ENCODE measurements around the gene PALM2AKAP2. TPM values are rescaled to one million over a fixed set of nuclear protein-coding genes. Genes with fewer than 3 reads are reported as not detected.

Gene PALM2AKAP2
- total and polyA plus RNA-seq, 10 of the 15 experiments (the other 5 are each of a cell fraction or from before 2014, with no cell fraction given): 0.01 TPM; not detected in 9

DNA sequence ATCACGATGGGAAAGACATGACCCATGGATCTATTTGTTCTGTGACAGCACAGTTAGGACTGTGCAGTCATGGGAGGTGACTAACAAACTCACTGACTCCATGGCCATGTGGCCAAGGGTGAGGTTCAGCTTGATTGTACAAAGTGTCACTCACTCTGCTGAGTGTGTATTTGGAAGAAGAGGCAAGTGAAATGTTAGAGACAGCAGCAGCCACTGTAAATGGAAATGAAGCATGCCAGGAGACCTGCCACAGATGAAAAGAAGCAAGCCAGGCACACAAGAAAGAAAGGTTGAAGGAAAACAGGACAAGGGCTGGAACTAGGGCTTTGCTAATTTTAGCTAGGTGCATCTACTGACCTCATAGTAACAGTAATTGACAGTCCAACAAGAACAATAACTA is 42.7 kb upstream of the PALM2AKAP2 start:
- CTCF ChIA-PET: no interaction called here
- SMC1A ChIA-PET (ENCODE audit: uncharacterized antibody, unreplicated experiment): no interaction called here
- Histone ChIP-seq H3K79me2 (ENCODE audit: control insufficient read depth, insufficient read depth, low read length) (no peaks in the 10 kb centered on the region), H3K4me3 (no peak overlapping the region), H3K36me3 (ENCODE audit: control insufficient read depth in 2 of 2, insufficient read depth in 2 of 2, low read length in 1 of 2) (no peaks in the 10 kb centered on the region), H3K9ac (ENCODE audit: control insufficient read depth, insufficient read depth, low read length) (no peak overlapping the region), H3K9me3 (replicated peaks; ENCODE audit: control insufficient read depth, insufficient read depth, low read length) (no peaks in the 10 kb centered on the region), H2AFZ (ENCODE audit: control insufficient read depth, low read depth, low read length) (no peak overlapping the region), H3K27ac (ENCODE audit: control insufficient read depth, insufficient read depth) (no peak overlapping the region), H3K4me1 (ENCODE audit: control insufficient read depth, insufficient read depth, low read length) (no peaks in the 10 kb centered on the region), H3K4me2 (ENCODE audit: control insufficient read depth, insufficient read depth) (no peak overlapping the region), H4K20me1 (ENCODE audit: control insufficient read depth, insufficient read depth) (no peaks in the 10 kb centered on the region), H3K27me3 (replicated peaks in 1 of 2; ENCODE audit: control insufficient read depth in 2 of 2, insufficient read depth in 2 of 2, low read length in 1 of 2) (no peaks in the 10 kb centered on the region)
- no peak for TF ChIP-seq NFYB (IDR thresholded peaks at IDR 0.05; ENCODE audit: insufficient read depth, low read depth, low read length)
- no peak for TF ChIP-seq BCL11A (IDR thresholded peaks at IDR 0.05; ENCODE audit: low read depth, low read length)
- no peak for TF ChIP-seq SRF (IDR thresholded peaks at IDR 0.05; ENCODE audit: low read depth in 2 of 2, low read length in 2 of 2)
- FAIRE-seq: no peak
- in situ Hi-C loops (cut with MboI): no loop called here
- intact Hi-C loops (cut with micrococcal nuclease; ENCODE audit: unreplicated experiment): no loop called here
- no peak for DNase-seq (ENCODE audit: low read depth, low spot score)
- WGBS (ENCODE audit: insufficient coverage, insufficient replicate concordance, low lambda C conversion rate, missing lambda C conversion rate): 0% methylated on average over 1 of the region's 1 CpG
- ATAC-seq: no peak
- RAD21 ChIA-PET (ENCODE audit: unreplicated experiment): no interaction called here
- no TSS peak for BruUV-seq (replicated peaks)
- POLR2A ChIA-PET: no interaction called here

DNA sequence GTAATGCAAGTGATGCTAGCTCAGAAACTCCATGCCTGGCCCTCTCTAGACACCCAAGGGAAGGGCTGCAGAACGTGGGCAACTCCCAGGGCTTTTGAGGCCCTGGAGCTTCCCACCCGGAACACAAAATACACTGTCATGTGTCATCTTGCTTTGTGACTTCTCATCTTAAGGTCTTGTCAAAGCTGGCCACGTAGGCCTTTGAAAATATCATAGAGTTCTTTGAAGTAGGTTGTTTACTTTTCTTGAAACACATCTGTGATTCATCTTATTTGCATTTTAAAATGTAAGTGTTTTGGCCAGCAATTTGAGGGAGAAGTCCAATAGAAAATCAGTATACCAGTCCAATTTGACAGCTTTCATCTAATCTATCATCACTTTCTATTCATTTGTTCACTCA is 40.2 kb upstream of the PALM2AKAP2 start:
- ChIA-PET SMC1A (ENCODE audit: uncharacterized antibody, unreplicated experiment) (no interaction called here), RAD21 (ENCODE audit: unreplicated experiment) (no interaction called here), POLR2A (no interaction called here), CTCF (interaction anchor here (0.5 kb wide), 1 partner anchor 393 kb away, joined by 3 read pairs; no protein-coding TSS in a partner anchor)
- TF ChIP-seq ZNF24 (IDR thresholded peaks at IDR 0.05) (no peak), TCF3 (IDR thresholded peaks at IDR 0.05; ENCODE audit: borderline replicate concordance, insufficient read depth, low read depth, low read length) (no peak), ZNF207 (IDR thresholded peaks at IDR 0.05; ENCODE audit: borderline replicate concordance) (no peak), CHD4 (IDR thresholded peaks at IDR 0.05) (no peak), YBX1 (IDR thresholded peaks at IDR 0.05) (no peak), POLR2A (IDR thresholded peaks at IDR 0.05; ENCODE audit: low read depth, low read length) (no peak), NR2F1 (conservative IDR thresholded peaks at IDR 0.05) (no peak), HDGF (IDR thresholded peaks at IDR 0.05) (no peak), ESRRA (IDR thresholded peaks at IDR 0.05; ENCODE audit: low read length) (no peak), ZNF384 (IDR thresholded peaks at IDR 0.05; ENCODE audit: borderline replicate concordance, low read depth, low read length) (no peak), HSF1 (IDR thresholded peaks at IDR 0.05; ENCODE audit: low read depth, low read length) (no peak), EGR1 (IDR thresholded peaks at IDR 0.05; ENCODE audit: borderline replicate concordance in 1 of 2, low read depth in 2 of 2, low read length in 2 of 2) (no peak), NR2C2 (IDR thresholded peaks at IDR 0.05; ENCODE audit: borderline replicate concordance, control insufficient read depth, insufficient read length, low read depth) (no peak), CEBPB (IDR thresholded peaks at IDR 0.05; ENCODE audit: borderline replicate concordance in 1 of 2, low read depth in 2 of 2, low read length in 2 of 2) (no peak), CBX3 (IDR thresholded peaks at IDR 0.05; ENCODE audit: borderline replicate concordance, low read depth) (no peak)
- TF ChIP-seq, protein P1, sequence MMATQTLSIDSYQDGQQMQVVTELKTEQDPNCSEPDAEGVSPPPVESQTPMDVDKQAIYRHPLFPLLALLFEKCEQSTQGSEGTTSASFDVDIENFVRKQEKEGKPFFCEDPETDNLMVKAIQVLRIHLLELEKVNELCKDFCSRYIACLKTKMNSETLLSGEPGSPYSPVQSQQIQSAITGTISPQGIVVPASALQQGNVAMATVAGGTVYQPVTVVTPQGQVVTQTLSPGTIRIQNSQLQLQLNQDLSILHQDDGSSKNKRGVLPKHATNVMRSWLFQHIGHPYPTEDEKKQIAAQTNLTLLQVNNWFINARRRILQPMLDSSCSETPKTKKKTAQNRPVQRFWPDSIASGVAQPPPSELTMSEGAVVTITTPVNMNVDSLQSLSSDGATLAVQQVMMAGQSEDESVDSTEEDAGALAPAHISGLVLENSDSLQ (IDR thresholded peaks at IDR 0.05): no peak
- no peak for DNase-seq (ENCODE audit: low read depth, low spot score)
- WGBS (ENCODE audit: insufficient coverage, insufficient replicate concordance, low lambda C conversion rate, missing lambda C conversion rate): 5% methylated on average over 3 of the region's 3 CpGs
- in situ Hi-C loops (cut with MboI): no loop called here
- H3K9ac ChIP-seq (ENCODE audit: control insufficient read depth, insufficient read depth, low read length): no peak overlapping the region
- H3K79me2 ChIP-seq (ENCODE audit: control insufficient read depth, insufficient read depth, low read length): no peaks in the 10 kb centered on the region
- H3K36me3 ChIP-seq (ENCODE audit: control insufficient read depth in 2 of 2, insufficient read depth in 2 of 2, low read length in 1 of 2): no peaks in the 10 kb centered on the region
- no peaks in the 10 kb centered on the region for H3K4me1 ChIP-seq (ENCODE audit: control insufficient read depth, insufficient read depth, low read length)
- intact Hi-C loops (cut with micrococcal nuclease; ENCODE audit: unreplicated experiment): no loop called here
- H4K20me1 ChIP-seq (ENCODE audit: control insufficient read depth, insufficient read depth): no peaks in the 10 kb centered on the region
- no peak overlapping the region for H3K4me3 ChIP-seq
- no peak overlapping the region for H2AFZ ChIP-seq (ENCODE audit: control insufficient read depth, low read depth, low read length)
- H3K4me2 ChIP-seq (ENCODE audit: control insufficient read depth, insufficient read depth): no peak overlapping the region
- FAIRE-seq: no peak
- no peak overlapping the region for H3K27ac ChIP-seq (ENCODE audit: control insufficient read depth, insufficient read depth)
- no peak for ATAC-seq
- BruUV-seq (replicated peaks): no TSS peak
- no peaks in the 10 kb centered on the region for H3K9me3 ChIP-seq (replicated peaks; ENCODE audit: control insufficient read depth, insufficient read depth, low read length)
- no peaks in the 10 kb centered on the region; a peak in 1 of 4 replicates for H3K27me3 ChIP-seq (replicated peaks in 1 of 2; ENCODE audit: control insufficient read depth in 2 of 2, insufficient read depth in 2 of 2, low read length in 1 of 2)
